IPS-18c (cell line): ENCODE results near the gene TMCO2.

ENCODE experiments used
- H3K4me3 ChIP-seq: 2 replicates; pipeline ENCODE4 v1.7.0; 2013; ENCODE audit warnings: low read depth, mild to moderate bottlenecking, low read length, moderate library complexity; ENCODE audit not compliant: insufficient read depth
- H3K9me3 ChIP-seq: one replicate; pipeline ENCODE4 v1.6.1; 2013; ENCODE audit warnings: mild to moderate bottlenecking, low read length, moderate library complexity; ENCODE audit not compliant: control insufficient read depth, insufficient read depth

Gene TMCO2

GRCh38 chr1:40281853-40282252 is 34.1 kb downstream of the TMCO2 start:
- Histone ChIP-seq H3K9me3 (no peaks in the 10 kb centered on the region), H3K4me3 (no peak overlapping the region)

GRCh38 chr1:40291293-40291692 is 43.6 kb downstream of the TMCO2 start:
- Histone ChIP-seq H3K4me3 (no peak overlapping the region), H3K9me3 (no peaks in the 10 kb centered on the region)

- H3K4me3 ChIP-seq = no peak overlapping the region
- H3K9me3 ChIP-seq = no peaks in the 10 kb centered on the region
Observed at GRCh38 chr1:40299366-40300248, 51.9 kb downstream of the TMCO2 start.

GRCh38 chr1:40300249-40300567 is 52.5 kb downstream of the TMCO2 start:
- H3K4me3 ChIP-seq = no peak overlapping the region
- no peaks in the 10 kb centered on the region for H3K9me3 ChIP-seq

- H3K9me3 ChIP-seq = no peaks in the 10 kb centered on the region
- H3K4me3 ChIP-seq = no peak overlapping the region
Observed at GRCh38 chr1:40300651-40301050, 52.9 kb downstream of the TMCO2 start.

GRCh38 chr1:40301066-40301465 is 53.3 kb downstream of the TMCO2 start:
- H3K9me3 ChIP-seq = no peaks in the 10 kb centered on the region

More at GRCh38 chr1:40301066-40301465, 53.3 kb downstream of the TMCO2 start:
- no peak overlapping the region for H3K4me3 ChIP-seq
